Gastroesophageal sphincter (tissue), 3 donors: ENCODE measurements around the gene MICAL3.

ENCODE experiments used
- EP300 ChIP-seq: sonication (generic); formaldehyde crosslinking; IDR thresholded peaks from one replicate; pipeline ENCODE4 v1.6.1; 2017; ENCODE audit warnings: antibody characterized with exemption, mild to moderate bottlenecking
- POLR2A ChIP-seq, 2 donors: fragments of 450-650 bp; IDR thresholded peaks; one replicate each; pipeline ENCODE4 v1.6.1; 2017; ENCODE audit warnings: antibody characterized with exemption in 2 of 2, mild to moderate bottlenecking in 2 of 2, moderate library complexity in 1 of 2
- TF ChIP-seq, protein P1 (sequence below), 4 experiments: fragments of 200-600 bp in 2 of 4; fragments of 450-650 bp in 2 of 4; sonication (generic) in 1 of 4; IDR thresholded peaks; one replicate each; pipeline ENCODE4 v1.5.1; 2017 to 2019; ENCODE audit warnings: antibody characterized with exemption in 4 of 4, mild to moderate bottlenecking in 2 of 4, moderate library complexity in 2 of 4

GRCh38 chr22:17880020-17880419 lies 144.3 kb downstream of the MICAL3 start:
- TF ChIP-seq POLR2A (IDR thresholded peaks at IDR 0.05) = no peak
- no peak for TF ChIP-seq EP300
- TF ChIP-seq, protein P1, sequence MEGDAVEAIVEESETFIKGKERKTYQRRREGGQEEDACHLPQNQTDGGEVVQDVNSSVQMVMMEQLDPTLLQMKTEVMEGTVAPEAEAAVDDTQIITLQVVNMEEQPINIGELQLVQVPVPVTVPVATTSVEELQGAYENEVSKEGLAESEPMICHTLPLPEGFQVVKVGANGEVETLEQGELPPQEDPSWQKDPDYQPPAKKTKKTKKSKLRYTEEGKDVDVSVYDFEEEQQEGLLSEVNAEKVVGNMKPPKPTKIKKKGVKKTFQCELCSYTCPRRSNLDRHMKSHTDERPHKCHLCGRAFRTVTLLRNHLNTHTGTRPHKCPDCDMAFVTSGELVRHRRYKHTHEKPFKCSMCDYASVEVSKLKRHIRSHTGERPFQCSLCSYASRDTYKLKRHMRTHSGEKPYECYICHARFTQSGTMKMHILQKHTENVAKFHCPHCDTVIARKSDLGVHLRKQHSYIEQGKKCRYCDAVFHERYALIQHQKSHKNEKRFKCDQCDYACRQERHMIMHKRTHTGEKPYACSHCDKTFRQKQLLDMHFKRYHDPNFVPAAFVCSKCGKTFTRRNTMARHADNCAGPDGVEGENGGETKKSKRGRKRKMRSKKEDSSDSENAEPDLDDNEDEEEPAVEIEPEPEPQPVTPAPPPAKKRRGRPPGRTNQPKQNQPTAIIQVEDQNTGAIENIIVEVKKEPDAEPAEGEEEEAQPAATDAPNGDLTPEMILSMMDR (IDR thresholded peaks at IDR 0.05) = no peak
